ENCODE results near the gene CDON.

- TF ChIP-seq GATA3 (IDR thresholded peaks at IDR 0.05; ENCODE audit: low read depth, low read length), result no peak
- TF ChIP-seq GATA2 (IDR thresholded peaks at IDR 0.05; ENCODE audit: low read depth, low read length), result no peak
Observed at GRCh38 chr11:125951731-125952130, 110.9 kb downstream of the CDON start.
